GM23248 (cell line): ENCODE results near the gene PHYH.

ENCODE experiments used
- EZH2 ChIP-seq: fragments of 200-600 bp; sonication (generic); IDR thresholded peaks from 2 replicates; pipeline ENCODE4 v1.6.1; 2018; ENCODE audit warnings: antibody characterized with exemption, mild to moderate bottlenecking; ENCODE audit not compliant: insufficient read depth, poor library complexity, severe bottlenecking
- EZH2phosphoT487 ChIP-seq: fragments of 200-600 bp; sonication (generic); IDR thresholded peaks from 2 replicates; pipeline ENCODE4 v1.6.1; 2018; ENCODE audit warnings: antibody characterized with exemption, moderate library complexity, mild to moderate bottlenecking, low read depth; ENCODE audit not compliant: insufficient read depth

DNA sequence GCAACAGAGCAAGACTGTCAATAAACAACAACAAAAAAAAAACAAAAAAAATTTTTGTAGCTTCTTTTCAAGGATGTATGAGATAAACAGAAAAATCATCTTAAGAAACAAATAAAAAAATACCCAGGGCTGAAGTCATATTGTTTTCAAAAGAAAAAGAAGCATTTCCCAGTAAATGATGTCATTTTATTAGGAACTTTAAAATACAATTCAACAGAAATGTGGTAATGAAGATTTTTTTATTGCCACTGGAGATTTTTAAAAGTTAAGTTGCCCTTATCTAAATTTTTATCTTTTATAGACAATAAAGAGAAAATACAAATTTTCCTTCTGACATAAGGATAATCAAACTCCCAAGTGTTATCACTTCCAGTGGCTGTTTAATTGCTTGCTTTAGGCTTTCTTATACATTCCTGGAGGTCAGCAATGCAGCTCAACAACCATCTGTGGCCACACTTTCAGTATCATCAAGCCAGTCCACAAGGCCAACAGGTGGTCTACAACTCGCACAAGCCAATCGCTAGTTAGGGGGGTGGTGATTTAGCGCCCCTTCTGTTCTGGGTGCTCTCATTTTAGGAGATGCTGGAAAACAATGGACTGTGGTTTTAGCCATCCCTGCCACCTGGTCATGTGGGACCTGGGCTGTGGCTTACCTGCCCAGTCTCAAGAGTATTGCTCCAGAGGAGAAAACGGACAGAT lies 37.4 kb upstream of the PHYH start:
- TF ChIP-seq EZH2 (no peak), EZH2phosphoT487 (no peak)
